Liver (tissue), 9 donors: ENCODE data around the gene SLC25A13. TPM values are rescaled to one million over a fixed set of nuclear protein-coding genes. Genes with fewer than 3 reads are reported as not detected.

ENCODE experiments used
- DNase-seq: peaks from one replicate; pipeline ENCODE4 v3.0.0-alpha.2; 2017; ENCODE audit warnings: low spot score
- H3K27ac ChIP-seq, 2 donors: one replicate each; pipeline ENCODE4 v1.7.0; 2013; ENCODE audit warnings: inconsistent platforms in 2 of 2, low read length in 2 of 2, control low read depth in 1 of 2, low read depth in 1 of 2, mild to moderate bottlenecking in 1 of 2
- H3K27me3 ChIP-seq, 4 donors: one replicate each; pipeline versions ENCODE4 v1.6.1 to v1.7.0; 2013; ENCODE audit warnings: low read length in 3 of 4, inconsistent platforms in 1 of 4, mild to moderate bottlenecking in 1 of 4, moderate library complexity in 1 of 4; ENCODE audit not compliant: control insufficient read depth in 4 of 4, insufficient read depth in 4 of 4
- H3K36me3 ChIP-seq, 4 donors: one replicate each; pipeline versions ENCODE4 v1.6.1 to v1.7.0; 2013; ENCODE audit warnings: low read length in 3 of 4, mild to moderate bottlenecking in 3 of 4, low read depth in 1 of 4, moderate library complexity in 1 of 4; ENCODE audit not compliant: control insufficient read depth in 4 of 4, insufficient read depth in 3 of 4
- H3K4me1 ChIP-seq, 4 donors: one replicate each; pipeline versions ENCODE4 v1.6.1 to v1.7.0; 2013; ENCODE audit warnings: low read length in 3 of 4, mild to moderate bottlenecking in 3 of 4, moderate library complexity in 1 of 4; ENCODE audit not compliant: control insufficient read depth in 4 of 4, insufficient read depth in 4 of 4
- H3K4me3 ChIP-seq, 3 donors: one replicate each; pipeline versions ENCODE4 v1.6.1 to v1.7.0; 2013; ENCODE audit warnings: low read length in 3 of 3, control low read depth in 1 of 3, low read depth in 1 of 3, mild to moderate bottlenecking in 1 of 3
- H3K9ac ChIP-seq, 2 donors: one replicate each; pipeline ENCODE4 v1.7.0; 2013; ENCODE audit warnings: low read length in 2 of 2, mild to moderate bottlenecking in 2 of 2, moderate library complexity in 2 of 2, control low read depth in 1 of 2, low read depth in 1 of 2
- H3K9me3 ChIP-seq, 4 donors: one replicate each; pipeline versions ENCODE4 v1.6.1 to v1.7.0; 2013; ENCODE audit warnings: low read length in 3 of 4; ENCODE audit not compliant: control insufficient read depth in 4 of 4
- ATF3 ChIP-seq: IDR thresholded peaks from 2 replicates; pipeline ENCODE4 v1.6.1; 2016; ENCODE audit warnings: antibody characterized with exemption
- CTCF ChIP-seq: fragments of 150-350 bp; IDR thresholded peaks from 2 replicates; pipeline ENCODE4 v1.5.1; 2017; ENCODE audit warnings: improper control_type of control experiment, low read depth, low read length; ENCODE audit not compliant: missing input control
- EGR1 ChIP-seq, 2 donors: IDR thresholded peaks; 2 replicates each; pipeline ENCODE4 v1.6.1; 2016 to 2018; ENCODE audit warnings: antibody characterized with exemption in 2 of 2, low read depth in 2 of 2
- FOXA1 ChIP-seq: IDR thresholded peaks from 2 replicates; pipeline ENCODE4 v1.6.1; 2016; ENCODE audit warnings: antibody characterized with exemption
- FOXA2 ChIP-seq: IDR thresholded peaks from 2 replicates; pipeline ENCODE4 v1.6.1; 2016; ENCODE audit warnings: antibody characterized with exemption
- GABPA ChIP-seq, 2 donors: IDR thresholded peaks in 1 of 2; conservative IDR thresholded peaks in 1 of 2; 2 replicates each; pipeline ENCODE4 v1.6.1; 2016; ENCODE audit warnings: antibody characterized with exemption in 2 of 2, mild to moderate bottlenecking in 1 of 2, moderate library complexity in 1 of 2
- HNF4A ChIP-seq, 2 donors: conservative IDR thresholded peaks; 2 replicates each; pipeline ENCODE4 v1.6.1; 2016; ENCODE audit warnings: antibody characterized with exemption in 2 of 2, mild to moderate bottlenecking in 2 of 2
- HNF4G ChIP-seq: IDR thresholded peaks from 2 replicates; pipeline ENCODE4 v1.6.1; 2016; ENCODE audit warnings: antibody characterized with exemption
- JUND ChIP-seq, 2 donors: IDR thresholded peaks; 2 replicates each; pipeline ENCODE4 v1.6.1; 2016; ENCODE audit warnings: antibody characterized with exemption in 2 of 2
- MAX ChIP-seq: IDR thresholded peaks from 2 replicates; pipeline ENCODE4 v1.6.1; 2016; ENCODE audit warnings: antibody characterized with exemption
- NR2F2 ChIP-seq: IDR thresholded peaks from 2 replicates; pipeline ENCODE4 v1.6.1; 2016; ENCODE audit warnings: antibody characterized with exemption
- RAD21 ChIP-seq, 2 donors: IDR thresholded peaks; 2 replicates each; pipeline ENCODE4 v1.6.1; 2016; ENCODE audit warnings: antibody characterized with exemption in 2 of 2, mild to moderate bottlenecking in 2 of 2
- REST ChIP-seq: IDR thresholded peaks from 2 replicates; pipeline ENCODE4 v1.6.1; 2016; ENCODE audit warnings: antibody characterized with exemption, mild to moderate bottlenecking
- RXRA ChIP-seq, 2 donors: IDR thresholded peaks; 2 replicates each; pipeline ENCODE4 v1.6.1; 2017 to 2018; ENCODE audit warnings: antibody characterized with exemption in 2 of 2, mild to moderate bottlenecking in 1 of 2
- SP1 ChIP-seq: IDR thresholded peaks from 2 replicates; pipeline ENCODE4 v1.6.1; 2018; ENCODE audit warnings: antibody characterized with exemption, mild to moderate bottlenecking
- TAF1 ChIP-seq: conservative IDR thresholded peaks from 2 replicates; pipeline ENCODE4 v1.6.1; 2016; ENCODE audit warnings: antibody characterized with exemption, mild to moderate bottlenecking
- YY1 ChIP-seq: IDR thresholded peaks from 2 replicates; pipeline ENCODE4 v1.6.1; 2016; ENCODE audit warnings: antibody characterized with exemption, mild to moderate bottlenecking
- ZBTB33 ChIP-seq: IDR thresholded peaks from 2 replicates; pipeline ENCODE4 v1.6.1; 2016; ENCODE audit warnings: antibody characterized with exemption
- WGBS: extraction: QIAGEN DNeasy Blood & Tissue Kit; methylation state at CpG from one replicate; pipeline ENCODE4 v1.1.7; 2013; 5-methylcytosine and 5-hydroxymethylcytosine counted together
- polyA plus RNA-seq, 2 donors: library from polyadenylated mRNA; stranded (reverse) in 1 of 2; unstranded in 1 of 2; fragments of 200-250 nt in 1 of 2; fragments of >200 nt in 1 of 2; fragmentation: Nextera tagmentation in 1 of 2; extraction: Ambion mirVana in 1 of 2; gene quantifications; one replicate each; pipeline versions ENCODE4 v1.2.1 to v1.2.3, GENCODE V29; 2013 to 2015
- total RNA-seq, 2 donors: library from RNA; depleted of rRNA; stranded (reverse); fragments of >200 nt; gene quantifications; one replicate each; pipeline ENCODE4 v1.2.3, GENCODE V29; 2014
- donor health status: healthy.
- donor health status: healthy.
- donor health status: healthy.
- donor health status: healthy.
- donor health status: healthy.

The SLC25A13 gene
- total and polyA plus RNA-seq, 4 donors = 45.6 to 116 (median 63.9) TPM

- Histone ChIP-seq H3K27me3 (no peaks in the 10 kb centered on the region), H3K9ac (no peak overlapping the region), H3K36me3 (no peaks in the 10 kb centered on the region), H3K4me3 (no peak overlapping the region), H3K9me3 (no peaks in the 10 kb centered on the region), H3K4me1 (peaks cover 0 to 11% (median 4%) of the 10 kb centered on the region in 4 donors), H3K27ac (no peak overlapping the region)
- WGBS = 85% methylated on average over 7 of the region's 7 CpGs
- DNase-seq = no peak
- TF ChIP-seq FOXA1 = no peak
- TF ChIP-seq ATF3 = no peak
- TF ChIP-seq NR2F2 = no peak
- TF ChIP-seq GABPA (IDR thresholded peaks at IDR 0.05 in 1 of 2, conservative IDR thresholded peaks at IDR 0.05 in 1 of 2) = no peak
- TF ChIP-seq HNF4A (conservative IDR thresholded peaks at IDR 0.05) = no peak
- no peak for TF ChIP-seq CTCF
- no peak for TF ChIP-seq SP1
- no peak for TF ChIP-seq FOXA2
- TF ChIP-seq TAF1 = no peak
- TF ChIP-seq ZBTB33 = no peak
- no peak for TF ChIP-seq YY1
- no peak for TF ChIP-seq HNF4G
- TF ChIP-seq RXRA (IDR thresholded peaks at IDR 0.05) = no peak
- no peak for TF ChIP-seq JUND (IDR thresholded peaks at IDR 0.05)
- no peak for TF ChIP-seq MAX
- TF ChIP-seq REST = no peak
- TF ChIP-seq RAD21 (IDR thresholded peaks at IDR 0.05) = no peak
- no peak for TF ChIP-seq EGR1 (IDR thresholded peaks at IDR 0.05; ENCODE audit: low read depth in 2 of 2)
Observed at GRCh38 chr7:96361116-96361857, 39.4 kb upstream of the SLC25A13 start.
